ENCODE data around the gene GPC6. TPM values are rescaled to one million over a fixed set of nuclear protein-coding genes. Genes with fewer than 3 reads are reported as not detected.

Gene GPC6
- total and polyA plus RNA-seq, 2 experiments from 2014 or later, result 14.4 to 20.8 TPM

DNA sequence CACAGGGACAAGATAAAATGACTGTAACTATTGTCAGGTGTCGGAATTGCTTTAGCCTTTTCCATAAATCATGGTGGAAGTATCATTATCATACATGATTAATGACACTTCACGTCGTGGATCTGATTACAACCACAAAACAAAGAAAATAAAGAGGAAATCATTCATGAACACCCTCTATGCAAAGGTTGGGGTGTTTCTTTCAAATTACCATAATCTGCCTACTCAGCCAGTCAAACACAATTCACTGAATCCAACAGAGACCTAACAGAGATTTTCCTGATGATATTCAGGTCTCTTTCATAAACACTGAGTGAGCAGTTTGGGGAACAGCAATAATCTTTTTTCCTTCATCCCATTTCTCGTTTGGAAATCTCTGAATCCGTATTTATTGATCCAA lies 627.3 kb downstream of the GPC6 start:
- TF ChIP-seq EZH2 (IDR thresholded peaks at IDR 0.05; ENCODE audit: insufficient read depth, poor library complexity, severe bottlenecking) (no peak), EZH2phosphoT487 (IDR thresholded peaks at IDR 0.05; ENCODE audit: insufficient read depth, low read depth) (no peak)
- H4K20me1 ChIP-seq (ENCODE audit: insufficient read depth), result no peaks in the 10 kb centered on the region
- no peaks in the 10 kb centered on the region for H3K9me2 ChIP-seq (ENCODE audit: insufficient read depth)
- no peaks in the 10 kb centered on the region for H3K79me2 ChIP-seq (ENCODE audit: insufficient read depth)
- H3K4me1 ChIP-seq (ENCODE audit: insufficient read depth), result peaks cover 13% of the 10 kb centered on the region
- H3F3A ChIP-seq (ENCODE audit: insufficient read depth), result peaks cover 9% of the 10 kb centered on the region; the same call in 1 of the 2 replicates
- H3K9ac ChIP-seq, result no peak overlapping the region
- in situ Hi-C loops (cut with MboI), result no loop called here
- H3K4me3 ChIP-seq, result no peak overlapping the region
- H3K36me3 ChIP-seq (ENCODE audit: low read depth), result no peaks in the 10 kb centered on the region
- H3K27ac ChIP-seq, result no peak overlapping the region
- 82 to 83% methylated on average over 5 of the region's 5 CpGs for WGBS, 2 experiments (ENCODE audit: low coverage in 1 of 2, low lambda C conversion rate in 2 of 2, missing lambda C conversion rate in 2 of 2)
- H3K4me2 ChIP-seq (ENCODE audit: unreplicated experiment), result no peak overlapping the region
- H3K27me3 ChIP-seq (replicated peaks; ENCODE audit: insufficient read depth), result no peaks in the 10 kb centered on the region
- no peak overlapping the region for H2AFZ ChIP-seq
- DNase-seq, result no peak
- H3K9me3 ChIP-seq (ENCODE audit: low read depth), result no peaks in the 10 kb centered on the region

- no peak overlapping the region for H3K4me3 ChIP-seq
- no peaks in the 10 kb centered on the region for H3K36me3 ChIP-seq (ENCODE audit: low read depth)
- no peak for TF ChIP-seq EZH2phosphoT487 (IDR thresholded peaks at IDR 0.05; ENCODE audit: insufficient read depth, low read depth)
- no peak for TF ChIP-seq EZH2 (IDR thresholded peaks at IDR 0.05; ENCODE audit: insufficient read depth, poor library complexity, severe bottlenecking)
- no peak overlapping the region for H3K27ac ChIP-seq
- H4K20me1 ChIP-seq (ENCODE audit: insufficient read depth), result no peaks in the 10 kb centered on the region
- H3K4me1 ChIP-seq (ENCODE audit: insufficient read depth), result peaks cover 45% of the 10 kb centered on the region
- peak overlapping the region; percentile 10 for H3K4me2 ChIP-seq (ENCODE audit: unreplicated experiment)
- in situ Hi-C loops (cut with MboI), result no loop called here
- H2AFZ ChIP-seq, result no peak overlapping the region
- no peaks in the 10 kb centered on the region for H3K9me3 ChIP-seq (ENCODE audit: low read depth)
- no peaks in the 10 kb centered on the region for H3K9me2 ChIP-seq (ENCODE audit: insufficient read depth)
- H3K79me2 ChIP-seq (ENCODE audit: insufficient read depth), result no peaks in the 10 kb centered on the region
- H3K9ac ChIP-seq, result no peak overlapping the region
- H3F3A ChIP-seq (ENCODE audit: insufficient read depth), result peaks cover 39% of the 10 kb centered on the region
- peak; percentile 54 for DNase-seq
- H3K27me3 ChIP-seq (replicated peaks; ENCODE audit: insufficient read depth), result no peaks in the 10 kb centered on the region
Measured at GRCh38 chr13:93857126-93857525, 630.5 kb downstream of the GPC6 start.

DNA sequence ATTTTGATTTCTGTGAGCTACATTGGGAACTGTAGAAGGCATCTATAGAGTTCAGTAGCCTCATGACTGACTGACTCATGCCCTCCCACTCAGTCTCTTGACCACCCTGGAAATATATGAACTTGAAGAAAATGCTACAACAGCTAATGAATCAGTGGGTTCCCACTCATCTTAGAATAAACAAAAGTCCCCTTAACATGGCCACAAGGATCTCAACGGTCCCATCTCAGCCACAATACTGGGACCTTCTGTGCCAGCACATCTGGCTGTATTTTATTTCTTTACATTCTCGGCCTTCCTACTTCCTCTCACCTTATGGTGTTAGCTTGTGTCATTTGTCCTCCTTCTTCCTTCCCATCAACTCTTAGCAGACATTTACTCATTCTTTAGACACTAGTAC lies 633.1 kb downstream of the GPC6 start:
- H3K36me3 ChIP-seq (ENCODE audit: low read depth), result no peaks in the 10 kb centered on the region
- no peaks in the 10 kb centered on the region for H3K79me2 ChIP-seq (ENCODE audit: insufficient read depth)
- H3K27me3 ChIP-seq (replicated peaks; ENCODE audit: insufficient read depth), result no peaks in the 10 kb centered on the region
- TF ChIP-seq EZH2phosphoT487 (IDR thresholded peaks at IDR 0.05; ENCODE audit: insufficient read depth, low read depth), result no peak
- no peak for TF ChIP-seq EZH2 (IDR thresholded peaks at IDR 0.05; ENCODE audit: insufficient read depth, poor library complexity, severe bottlenecking)
- H3K9ac ChIP-seq, result no peak overlapping the region
- peaks cover 59% of the 10 kb centered on the region for H3K4me1 ChIP-seq (ENCODE audit: insufficient read depth)
- peak overlapping the region; percentile 26 for H2AFZ ChIP-seq
- WGBS, 2 experiments (ENCODE audit: low coverage in 1 of 2, low lambda C conversion rate in 2 of 2, missing lambda C conversion rate in 2 of 2), result 2 to 5% methylated on average over 2 of the region's 2 CpGs
- no peaks in the 10 kb centered on the region for H3K9me2 ChIP-seq (ENCODE audit: insufficient read depth)
- H3K4me3 ChIP-seq, result no peak overlapping the region
- H3K27ac ChIP-seq, result peak overlapping the region; percentile 66
- H3F3A ChIP-seq (ENCODE audit: insufficient read depth), result peaks cover 60% of the 10 kb centered on the region
- no peak overlapping the region for H3K4me2 ChIP-seq (ENCODE audit: unreplicated experiment)
- H4K20me1 ChIP-seq (ENCODE audit: insufficient read depth), result no peaks in the 10 kb centered on the region
- in situ Hi-C loops (cut with MboI), result no loop called here
- DNase-seq, result peak; percentile 71
- H3K9me3 ChIP-seq (ENCODE audit: low read depth), result no peaks in the 10 kb centered on the region

DNA sequence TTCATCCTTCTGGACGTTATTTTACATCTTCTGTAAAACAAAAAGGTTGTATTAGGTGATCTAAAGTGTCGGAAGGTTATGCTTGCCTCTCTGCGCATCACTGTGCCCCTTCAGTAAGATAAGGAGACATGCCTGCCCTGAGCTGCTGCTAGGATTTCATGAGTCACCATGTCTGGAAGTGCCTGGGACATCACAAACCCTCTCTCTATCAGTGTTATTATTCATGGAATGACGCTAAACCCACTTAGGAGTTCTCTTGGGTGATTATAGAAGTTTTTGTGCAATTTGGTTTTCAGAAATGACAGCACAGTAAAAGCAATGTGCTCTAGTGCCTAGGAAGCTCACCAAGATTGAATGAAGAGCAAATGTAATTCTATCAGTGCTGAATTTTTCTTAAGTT lies 635.2 kb downstream of the GPC6 start:
- Histone ChIP-seq H3K4me3 (peak overlapping the region; percentile 26), H3K9me2 (ENCODE audit: insufficient read depth) (no peaks in the 10 kb centered on the region), H3K27me3 (replicated peaks; ENCODE audit: insufficient read depth) (no peaks in the 10 kb centered on the region), H3F3A (ENCODE audit: insufficient read depth) (peaks cover 60% of the 10 kb centered on the region), H3K4me1 (ENCODE audit: insufficient read depth) (peaks cover 59% of the 10 kb centered on the region), H3K27ac (peak overlapping the region; percentile 72), H2AFZ (no peak overlapping the region), H3K9ac (peak overlapping the region; percentile 49), H3K4me2 (ENCODE audit: unreplicated experiment) (peak overlapping the region; percentile 49), H3K9me3 (ENCODE audit: low read depth) (no peaks in the 10 kb centered on the region), H3K36me3 (ENCODE audit: low read depth) (no peaks in the 10 kb centered on the region), H3K79me2 (ENCODE audit: insufficient read depth) (no peaks in the 10 kb centered on the region), H4K20me1 (ENCODE audit: insufficient read depth) (no peaks in the 10 kb centered on the region)
- TF ChIP-seq EZH2 (IDR thresholded peaks at IDR 0.05; ENCODE audit: insufficient read depth, poor library complexity, severe bottlenecking) (no peak), EZH2phosphoT487 (IDR thresholded peaks at IDR 0.05; ENCODE audit: insufficient read depth, low read depth) (no peak)
- peak; percentile 83 for DNase-seq
- in situ Hi-C loops (cut with MboI), result no loop called here
- 33 to 48% methylated on average over 4 of the region's 4 CpGs for WGBS, 2 experiments (ENCODE audit: low coverage in 1 of 2, low lambda C conversion rate in 2 of 2, missing lambda C conversion rate in 2 of 2)

DNA sequence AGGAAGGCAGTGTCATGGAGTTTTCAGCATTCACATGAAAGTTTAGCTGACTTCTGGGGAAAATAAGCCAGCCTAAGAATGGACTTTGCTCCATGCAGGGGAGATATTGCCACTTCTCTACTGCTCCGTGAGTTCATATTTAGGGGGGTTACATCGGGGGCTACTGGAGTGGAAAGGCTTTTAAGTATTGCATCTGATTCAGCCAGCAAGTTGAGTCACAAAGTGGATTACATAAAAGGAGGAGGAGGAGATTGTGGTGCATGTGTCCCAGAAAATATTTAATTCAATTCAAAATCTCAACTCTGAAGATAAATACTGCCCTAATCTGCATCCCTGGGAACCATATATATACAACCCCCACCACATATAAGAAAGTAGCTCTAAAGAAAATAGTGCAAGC lies 635.7 kb downstream of the GPC6 start:
- Histone ChIP-seq H3K27me3 (replicated peaks; ENCODE audit: insufficient read depth) (no peaks in the 10 kb centered on the region), H4K20me1 (ENCODE audit: insufficient read depth) (no peaks in the 10 kb centered on the region), H2AFZ (no peak overlapping the region; the same call in 1 of the 2 replicates), H3K4me1 (ENCODE audit: insufficient read depth) (peaks cover 59% of the 10 kb centered on the region), H3K9me3 (ENCODE audit: low read depth) (no peaks in the 10 kb centered on the region), H3K36me3 (ENCODE audit: low read depth) (no peaks in the 10 kb centered on the region), H3K27ac (peak overlapping the region; percentile 72), H3K4me2 (ENCODE audit: unreplicated experiment) (peak overlapping the region; percentile 49), H3K4me3 (peak overlapping the region; percentile 26), H3F3A (ENCODE audit: insufficient read depth) (peaks cover 60% of the 10 kb centered on the region), H3K9ac (peak overlapping the region; percentile 49), H3K79me2 (ENCODE audit: insufficient read depth) (no peaks in the 10 kb centered on the region), H3K9me2 (ENCODE audit: insufficient read depth) (no peaks in the 10 kb centered on the region)
- TF ChIP-seq EZH2 (IDR thresholded peaks at IDR 0.05; ENCODE audit: insufficient read depth, poor library complexity, severe bottlenecking) (no peak), EZH2phosphoT487 (IDR thresholded peaks at IDR 0.05; ENCODE audit: insufficient read depth, low read depth) (no peak)
- DNase-seq, result peak; percentile 60
- in situ Hi-C loops (cut with MboI), result no loop called here
- 38 to 39% methylated on average over 2 of the region's 2 CpGs for WGBS, 2 experiments (ENCODE audit: low coverage in 1 of 2, low lambda C conversion rate in 2 of 2, missing lambda C conversion rate in 2 of 2)

Measured in GM23248 (cell line).